Measurements from ENCODE around the gene EYA2. TPM values are rescaled to one million over a fixed set of nuclear protein-coding genes. Genes with fewer than 3 reads are reported as not detected.

EYA2 gene
- total RNA-seq, 2 experiments from 2014 or later = not detected

- Mint-ChIP-seq H3K27me3 (no peaks in the 10 kb centered on the region), H3K36me3 (peaks cover 15% of the 10 kb centered on the region), H3K4me1 (no peaks in the 10 kb centered on the region), H3K27ac (no peak overlapping the region), H3K4me3 (no peak overlapping the region), H3K9me3 (no peaks in the 10 kb centered on the region)
- DNase-seq = no peak
Measured at GRCh38 chr20:47227119-47227518, 332.5 kb downstream of the EYA2 start.

GRCh38 chr20:47227576-47227975, 332.9 kb downstream of the EYA2 start:
- DNase-seq = no peak
- Mint-ChIP-seq H3K27ac (no peak overlapping the region), H3K9me3 (no peaks in the 10 kb centered on the region), H3K36me3 (peaks cover 11% of the 10 kb centered on the region), H3K4me1 (no peaks in the 10 kb centered on the region), H3K27me3 (no peaks in the 10 kb centered on the region), H3K4me3 (peak overlapping the region; percentile 25)

GRCh38 chr20:47228654-47229053, 334.0 kb downstream of the EYA2 start:
- no peaks in the 10 kb centered on the region for H3K9me3 Mint-ChIP-seq
- H3K4me1 Mint-ChIP-seq = no peaks in the 10 kb centered on the region
- H3K4me3 Mint-ChIP-seq = no peak overlapping the region
- H3K27me3 Mint-ChIP-seq = no peaks in the 10 kb centered on the region
- H3K36me3 Mint-ChIP-seq = peaks cover 11% of the 10 kb centered on the region
- H3K27ac Mint-ChIP-seq = no peak overlapping the region
- DNase-seq = no peak

- Mint-ChIP-seq H3K4me3 (no peak overlapping the region), H3K27me3 (no peaks in the 10 kb centered on the region), H3K4me1 (no peaks in the 10 kb centered on the region), H3K36me3 (peaks cover 3% of the 10 kb centered on the region), H3K9me3 (no peaks in the 10 kb centered on the region), H3K27ac (no peak overlapping the region)
- DNase-seq = no peak
Measured at GRCh38 chr20:47230811-47231256, 336.2 kb downstream of the EYA2 start.

GRCh38 chr20:47231382-47232039, 336.9 kb downstream of the EYA2 start:
- no peak overlapping the region for H3K4me3 Mint-ChIP-seq
- no peak for DNase-seq
- no peaks in the 10 kb centered on the region for H3K27me3 Mint-ChIP-seq
- no peak overlapping the region for H3K27ac Mint-ChIP-seq
- no peaks in the 10 kb centered on the region for H3K9me3 Mint-ChIP-seq
- peaks cover 9% of the 10 kb centered on the region for H3K36me3 Mint-ChIP-seq
- no peaks in the 10 kb centered on the region for H3K4me1 Mint-ChIP-seq

- no peaks in the 10 kb centered on the region for H3K27me3 Mint-ChIP-seq
- H3K4me1 Mint-ChIP-seq = no peaks in the 10 kb centered on the region
- no peaks in the 10 kb centered on the region for H3K9me3 Mint-ChIP-seq
- peaks cover 14% of the 10 kb centered on the region for H3K36me3 Mint-ChIP-seq
- no peak overlapping the region for H3K27ac Mint-ChIP-seq
- H3K4me3 Mint-ChIP-seq = no peak overlapping the region
- DNase-seq = no peak
Measured at GRCh38 chr20:47232518-47232917, 337.9 kb downstream of the EYA2 start.

- H3K4me3 Mint-ChIP-seq = no peak overlapping the region
- no peaks in the 10 kb centered on the region for H3K9me3 Mint-ChIP-seq
- H3K27me3 Mint-ChIP-seq = no peaks in the 10 kb centered on the region
- H3K36me3 Mint-ChIP-seq = peaks cover 21% of the 10 kb centered on the region
- DNase-seq = no peak
- peak overlapping the region; percentile 21 for H3K27ac Mint-ChIP-seq
- no peaks in the 10 kb centered on the region for H3K4me1 Mint-ChIP-seq
Measured at GRCh38 chr20:47233333-47234188, 338.9 kb downstream of the EYA2 start.

GRCh38 chr20:47235111-47235510, 340.5 kb downstream of the EYA2 start:
- Mint-ChIP-seq H3K9me3 (no peaks in the 10 kb centered on the region), H3K36me3 (peaks cover 25% of the 10 kb centered on the region)
- no peak for DNase-seq

GRCh38 chr20:47235853-47236638, 341.4 kb downstream of the EYA2 start:
- H3K27ac Mint-ChIP-seq = no peak overlapping the region
- H3K27me3 Mint-ChIP-seq = no peaks in the 10 kb centered on the region
- H3K4me1 Mint-ChIP-seq = no peaks in the 10 kb centered on the region
- no peak for DNase-seq
- H3K36me3 Mint-ChIP-seq = peaks cover 25% of the 10 kb centered on the region
- H3K9me3 Mint-ChIP-seq = no peaks in the 10 kb centered on the region
- H3K4me3 Mint-ChIP-seq = no peak overlapping the region

More at GRCh38 chr20:47235111-47235510, 340.5 kb downstream of the EYA2 start:
- Mint-ChIP-seq H3K4me1 (no peaks in the 10 kb centered on the region), H3K4me3 (no peak overlapping the region), H3K27me3 (no peaks in the 10 kb centered on the region), H3K27ac (no peak overlapping the region)

GRCh38 chr20:47236639-47236900, 341.9 kb downstream of the EYA2 start:
- H3K36me3 Mint-ChIP-seq = peaks cover 24% of the 10 kb centered on the region
- no peaks in the 10 kb centered on the region for H3K9me3 Mint-ChIP-seq
- H3K4me3 Mint-ChIP-seq = no peak overlapping the region
- no peak overlapping the region for H3K27ac Mint-ChIP-seq
- DNase-seq = no peak
- H3K4me1 Mint-ChIP-seq = no peaks in the 10 kb centered on the region
- H3K27me3 Mint-ChIP-seq = no peaks in the 10 kb centered on the region

- Mint-ChIP-seq H3K9me3 (no peaks in the 10 kb centered on the region), H3K27ac (no peak overlapping the region), H3K4me1 (no peaks in the 10 kb centered on the region), H3K27me3 (no peaks in the 10 kb centered on the region), H3K36me3 (peaks cover 24% of the 10 kb centered on the region), H3K4me3 (no peak overlapping the region)
- no peak for DNase-seq
Measured at GRCh38 chr20:47237715-47238114, 343.1 kb downstream of the EYA2 start.

Other genes starting within 250 kb of the EYA2 start
- gene SLC13A3, start 243.4 kb upstream of the EYA2 start, total RNA-seq = not detected
- 10 to 100 TPM; 13.4 to 13.6 TPM for gene TP53RK, start 205.4 kb upstream of the EYA2 start, total RNA-seq
- gene SLC2A10, start 185.2 kb upstream of the EYA2 start, total RNA-seq = under 1 TPM; 0.06 to 0.08 TPM